Ramos (cell line): ENCODE data around the gene CDK14.
"Not testable (repeated sequence)": the region's sequence is repeated elsewhere in the genome, so short reads cannot be mapped to it uniquely, and the experiment has no call there.

Source experiments
- in situ Hi-C: fragments of 300-500 bp; cut with MboI; formaldehyde crosslinking; loops from one replicate; pipeline ENCODE4 v1.14.3; 2022; ENCODE audit warnings: low sequenced_read_pairs; ENCODE audit not compliant: unreplicated experiment

CDK14 gene

DNA sequence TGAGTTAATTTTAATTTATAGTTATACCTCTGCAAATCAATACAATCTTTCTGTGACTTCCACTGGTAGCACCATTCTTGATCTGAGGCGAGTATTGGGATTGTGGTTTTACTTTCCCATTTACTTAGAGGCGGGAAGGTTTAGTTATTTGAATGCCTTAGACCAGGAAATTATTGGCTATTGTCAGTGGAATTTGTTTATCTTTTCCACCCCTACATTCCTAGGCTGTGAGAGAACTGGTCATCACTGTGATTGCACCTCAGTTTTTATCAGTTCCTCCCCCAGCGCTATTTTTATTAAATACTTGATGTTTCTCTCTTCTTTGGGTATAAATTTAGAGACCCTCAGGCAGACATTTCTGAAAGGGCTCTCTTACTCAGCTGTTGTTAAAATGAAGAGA lies 29.9 kb downstream of the CDK14 start:
- in situ Hi-C loops: no loop called here

DNA sequence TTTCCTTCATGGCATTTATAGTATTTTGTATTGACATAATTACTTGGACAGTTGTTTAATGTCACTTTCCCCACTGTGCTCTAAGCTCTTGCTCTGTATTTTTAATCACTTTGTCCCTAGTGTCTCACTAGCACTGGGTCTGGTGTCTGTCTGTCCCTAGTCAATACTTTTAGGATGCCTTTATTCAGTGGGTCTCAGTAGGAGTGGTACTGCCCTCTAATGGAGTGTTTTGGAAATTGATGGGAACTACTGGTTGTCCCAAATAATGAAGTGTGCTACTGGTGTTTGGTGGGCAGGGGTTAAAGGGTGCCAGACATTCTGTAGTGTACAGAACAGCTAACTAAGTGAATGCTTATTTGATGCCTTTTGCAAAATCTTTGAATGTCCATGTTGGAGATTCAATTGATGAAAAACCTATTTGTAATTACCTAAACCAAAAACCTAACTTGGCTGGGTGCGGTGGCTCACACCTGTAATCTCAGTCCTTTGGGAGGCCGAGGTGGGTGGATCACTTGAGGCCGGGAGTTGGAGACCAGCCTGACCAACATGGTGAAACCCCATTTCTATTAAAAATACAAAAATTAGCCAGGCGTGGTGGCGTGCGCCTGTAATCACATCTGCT lies 33.3 kb downstream of the CDK14 start:
- in situ Hi-C loops: no loop called here

DNA sequence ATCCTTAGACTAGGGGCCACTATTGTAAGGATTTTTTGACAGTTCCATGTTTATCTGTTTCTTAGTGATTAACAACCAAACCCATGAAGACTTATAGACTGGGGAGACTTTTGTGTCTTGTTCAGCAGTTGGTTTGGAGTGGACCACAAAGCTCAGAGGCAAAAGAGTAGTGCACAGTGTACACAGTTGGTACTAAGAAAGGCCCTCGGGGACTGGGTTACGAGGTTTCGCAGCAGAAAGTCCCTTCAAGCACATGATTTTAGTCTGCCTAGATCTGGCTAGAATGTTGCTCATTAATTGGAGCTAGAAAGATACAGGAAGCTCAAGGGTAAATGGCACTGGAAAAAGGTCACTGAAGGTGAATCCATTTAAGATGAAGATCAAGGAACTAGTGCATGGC lies 35.4 kb downstream of the CDK14 start:
- in situ Hi-C loops: no loop called here

DNA sequence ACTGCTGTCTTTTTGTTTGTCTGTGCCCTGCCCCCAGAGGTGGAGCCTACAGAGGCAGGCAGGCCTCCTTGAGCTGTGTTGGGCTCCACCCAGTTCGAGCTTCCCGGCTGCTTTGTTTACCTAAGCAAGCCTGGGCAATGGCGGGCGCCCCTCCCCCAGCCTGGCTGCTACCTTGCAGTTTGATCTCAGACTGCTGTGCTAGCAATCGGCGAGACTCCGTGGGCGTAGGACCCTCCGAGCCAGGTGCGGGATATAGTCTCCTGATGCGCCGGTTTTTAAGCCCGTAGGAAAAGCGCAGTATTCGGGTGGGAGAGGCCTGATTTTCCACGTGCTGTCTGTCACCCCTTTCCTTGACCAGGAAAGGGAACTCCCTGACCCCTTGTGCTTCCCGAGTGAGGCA lies 43.6 kb downstream of the CDK14 start:
- in situ Hi-C loops: not testable (repeated sequence)

DNA sequence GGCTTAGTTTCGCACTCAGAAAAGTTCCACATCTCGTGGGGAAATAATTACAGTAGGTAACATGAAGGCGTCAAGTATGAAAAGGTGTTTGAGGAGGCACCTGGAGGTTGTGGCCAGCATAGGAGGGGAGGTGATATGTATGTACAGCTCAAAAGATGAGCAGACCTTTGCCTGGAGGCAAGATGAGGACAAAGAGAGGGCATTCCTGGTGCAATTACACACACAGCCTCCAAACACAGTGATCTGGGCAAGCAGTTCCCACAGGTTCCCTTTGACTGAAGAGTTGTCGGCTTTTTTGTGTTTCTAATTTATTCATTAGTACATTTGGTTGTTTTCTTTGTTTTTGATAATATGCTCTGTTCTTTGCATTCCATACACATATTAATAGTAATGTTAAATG lies 46.9 kb downstream of the CDK14 start:
- in situ Hi-C loops: no loop called here

DNA sequence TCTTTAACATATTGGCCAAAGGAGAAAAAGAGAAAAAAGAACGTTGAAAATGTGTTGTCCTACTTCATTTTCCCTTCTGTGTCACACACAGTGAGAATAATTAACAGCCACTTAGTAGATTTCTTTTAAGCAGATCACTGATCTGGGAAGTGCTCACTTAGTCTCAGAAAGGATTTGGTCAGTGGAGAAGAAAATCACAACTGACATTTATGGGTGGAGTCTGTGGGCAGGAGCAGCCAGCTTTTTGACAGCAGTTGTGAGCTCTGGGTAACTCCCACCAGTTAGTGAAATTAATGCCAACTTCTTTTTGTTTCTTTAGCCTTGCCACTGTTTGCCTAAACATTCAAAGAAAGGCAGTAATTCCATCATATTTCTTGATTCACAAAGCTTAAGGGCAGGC lies 49.7 kb downstream of the CDK14 start:
- in situ Hi-C loops: no loop called here

DNA sequence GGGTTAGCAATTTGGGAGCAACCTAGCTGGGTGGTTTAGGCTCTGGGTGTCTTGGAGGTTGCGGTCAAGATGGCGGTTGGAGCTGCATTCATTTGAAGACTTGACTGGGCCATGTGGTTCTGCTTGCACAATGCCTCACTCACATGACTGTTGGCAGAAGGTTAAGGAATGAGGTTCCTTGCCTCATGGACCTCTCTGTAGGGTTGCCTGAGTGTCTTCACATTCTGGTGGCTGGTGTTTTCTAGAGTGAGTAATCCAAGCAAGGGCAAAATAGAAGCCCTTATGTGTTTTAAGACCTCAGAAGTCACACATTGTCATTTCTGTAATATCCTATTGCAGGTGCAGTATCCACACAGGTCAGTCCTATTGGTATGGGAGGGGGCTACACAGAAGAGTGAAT lies 52.0 kb downstream of the CDK14 start:
- in situ Hi-C loops: no loop called here

DNA sequence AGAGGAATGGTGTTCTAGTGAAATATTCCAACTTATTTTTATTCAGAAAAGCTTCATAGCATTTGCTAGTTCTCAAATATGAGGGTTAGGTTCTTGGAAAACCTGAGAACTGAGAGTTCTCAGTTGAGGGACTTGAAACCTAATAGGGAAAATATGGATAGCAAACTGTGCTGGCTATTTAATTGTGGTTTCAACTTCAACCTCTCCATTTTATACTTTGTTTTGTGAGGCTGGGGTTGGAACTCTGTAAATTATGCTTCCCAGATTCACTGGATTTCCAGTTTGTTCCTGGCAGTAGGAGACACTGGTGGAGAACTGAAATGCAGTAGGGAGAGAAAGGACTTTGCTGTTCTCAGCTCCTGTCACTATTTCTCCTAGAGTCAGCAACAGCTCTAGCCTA lies 52.7 kb downstream of the CDK14 start:
- in situ Hi-C loops: no loop called here

DNA sequence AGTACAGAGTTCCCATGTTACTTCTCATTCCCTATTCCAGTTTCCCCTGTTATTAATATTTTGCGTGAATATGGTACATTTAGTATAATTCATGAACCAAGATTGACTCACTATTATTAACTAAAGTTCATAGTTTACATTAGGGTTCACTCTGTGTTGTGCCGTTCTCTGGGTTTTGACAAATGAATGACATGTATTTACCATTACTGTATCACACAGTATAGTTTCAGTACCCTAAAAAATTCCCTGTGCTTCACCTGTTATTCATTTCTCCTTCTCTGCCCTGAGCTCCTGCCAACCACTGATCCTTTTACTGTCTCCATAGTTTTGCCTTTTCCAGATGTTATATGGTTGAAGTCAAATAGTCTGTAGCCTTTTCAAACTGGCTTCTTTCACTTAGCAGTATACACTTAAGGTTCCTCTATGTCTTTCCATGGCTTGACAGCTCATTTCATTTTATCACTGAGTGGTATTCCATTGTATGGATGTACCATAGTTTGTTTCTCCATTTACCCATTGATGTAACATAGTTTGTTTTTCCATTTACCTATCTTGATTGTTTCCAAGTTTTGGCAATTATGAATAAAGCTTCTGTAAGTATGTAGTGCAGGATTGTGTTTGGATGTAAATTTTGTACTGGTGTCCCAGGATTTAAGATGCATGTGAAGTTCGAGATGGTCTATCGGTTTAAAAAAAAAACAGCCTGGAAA lies 58.8 kb downstream of the CDK14 start:
- in situ Hi-C loops: no loop called here

DNA sequence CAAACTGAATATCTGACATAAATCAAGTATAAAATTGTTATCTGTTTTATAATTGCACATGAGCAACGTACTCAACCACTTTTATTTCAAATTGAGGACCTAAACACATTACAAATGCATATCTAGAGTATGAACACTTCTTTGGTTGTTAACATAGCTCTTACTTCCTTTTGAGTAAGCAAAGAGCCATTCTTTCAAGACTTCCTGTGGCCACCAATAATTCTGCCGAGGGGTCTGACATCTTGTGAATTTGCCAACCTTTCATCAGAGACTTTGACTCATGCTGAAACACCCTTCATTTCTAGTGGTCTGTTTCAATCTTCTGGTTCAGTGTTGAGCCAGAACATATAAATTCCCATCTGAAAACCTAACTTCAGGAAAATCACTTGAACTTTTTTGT lies 59.4 kb downstream of the CDK14 start:
- in situ Hi-C loops: no loop called here

DNA sequence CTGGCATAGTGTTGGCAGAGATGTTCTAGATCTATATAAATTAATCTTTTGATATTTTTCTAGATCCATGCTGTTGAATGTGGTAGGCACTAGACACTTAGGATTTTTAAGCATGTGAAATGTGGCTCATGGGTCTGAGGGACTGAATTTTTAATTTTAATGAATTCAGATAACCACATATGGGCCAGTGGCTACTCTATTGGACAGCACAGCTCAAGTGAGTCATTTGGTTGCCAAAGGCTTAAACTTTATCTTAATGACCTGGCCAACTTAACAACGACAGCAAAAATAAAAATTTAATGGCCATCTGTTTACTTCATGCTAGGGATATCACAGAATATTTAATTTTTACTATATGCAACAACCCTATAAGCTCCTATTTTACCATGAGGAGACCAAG lies 61.4 kb downstream of the CDK14 start:
- in situ Hi-C loops: no loop called here

DNA sequence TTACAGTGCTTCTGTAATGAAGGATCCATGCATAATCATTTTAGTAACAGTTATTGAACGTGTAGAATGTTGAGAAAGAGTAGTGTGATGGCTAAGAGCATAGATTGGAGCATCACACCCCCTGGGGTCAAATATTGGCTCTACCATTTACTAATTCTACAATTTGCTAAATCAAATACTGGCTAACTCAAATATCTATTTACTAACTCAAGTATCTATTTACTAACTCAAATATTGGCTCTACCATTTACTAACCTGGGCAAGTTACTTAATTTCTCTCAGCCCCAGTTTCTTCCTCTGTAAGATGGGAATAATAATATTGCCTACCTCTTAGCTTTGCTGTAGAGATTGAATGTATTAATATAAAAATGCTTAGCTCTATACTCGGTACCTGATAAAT lies 64.0 kb downstream of the CDK14 start:
- in situ Hi-C loops: no loop called here

DNA sequence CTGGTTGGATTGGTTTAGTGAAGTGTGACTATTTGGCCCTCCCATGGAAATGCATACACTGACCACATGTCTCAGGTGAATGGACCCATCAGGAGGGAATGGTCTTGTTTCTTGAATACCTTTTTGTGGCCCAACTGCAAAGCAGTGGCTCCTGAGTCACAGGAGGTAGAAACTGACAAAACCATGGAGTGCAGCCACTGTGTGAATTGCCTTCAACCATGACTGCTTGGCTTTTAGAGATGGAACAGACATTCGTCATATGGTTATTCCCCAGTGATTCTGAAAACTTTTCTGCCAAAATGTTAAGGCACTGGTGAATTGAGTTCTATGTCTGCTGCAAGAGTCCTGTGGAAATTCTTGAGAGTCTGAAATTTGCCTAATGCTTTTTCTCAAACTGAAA lies 64.7 kb downstream of the CDK14 start:
- in situ Hi-C loops: no loop called here

DNA sequence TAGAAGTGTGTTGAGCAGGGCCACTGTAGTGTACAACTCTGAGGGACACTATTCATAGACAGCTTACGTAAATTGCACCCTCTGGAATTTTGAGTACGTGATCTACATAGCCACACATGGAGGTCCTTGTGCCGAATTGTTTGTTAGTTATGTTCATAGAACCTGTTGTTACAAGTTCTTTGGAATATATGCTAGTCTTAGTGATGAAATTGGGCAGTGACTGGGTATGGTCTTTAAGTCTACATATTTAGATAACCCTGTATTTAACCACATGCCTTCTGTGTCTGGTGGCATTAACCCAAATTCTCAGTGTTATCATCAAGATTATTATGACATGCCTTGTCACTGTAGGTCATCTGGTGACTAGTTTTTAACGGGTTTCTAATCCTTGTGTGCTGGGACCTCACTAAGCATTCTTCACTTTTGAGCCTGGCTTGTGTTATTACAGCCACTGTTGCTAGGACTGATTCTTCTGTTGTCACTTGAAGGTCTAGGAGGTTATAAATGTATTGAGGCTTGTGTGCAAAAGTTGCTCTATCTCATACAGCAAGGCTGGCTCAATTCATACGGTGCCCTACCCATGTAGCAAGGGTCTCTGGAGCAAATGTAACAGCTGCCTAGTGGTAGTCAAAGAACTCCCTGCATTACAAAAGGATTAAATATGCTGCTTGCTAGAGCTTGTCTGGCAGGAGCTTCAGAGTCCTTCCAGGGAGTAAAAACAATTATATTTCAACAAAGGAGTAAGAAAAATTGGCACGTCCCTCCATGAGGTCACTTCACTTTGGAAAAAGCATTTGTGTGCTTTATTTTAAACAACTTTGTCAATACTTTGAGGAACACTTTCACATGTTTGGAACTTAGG lies 65.4 kb downstream of the CDK14 start:
- in situ Hi-C loops: no loop called here

DNA sequence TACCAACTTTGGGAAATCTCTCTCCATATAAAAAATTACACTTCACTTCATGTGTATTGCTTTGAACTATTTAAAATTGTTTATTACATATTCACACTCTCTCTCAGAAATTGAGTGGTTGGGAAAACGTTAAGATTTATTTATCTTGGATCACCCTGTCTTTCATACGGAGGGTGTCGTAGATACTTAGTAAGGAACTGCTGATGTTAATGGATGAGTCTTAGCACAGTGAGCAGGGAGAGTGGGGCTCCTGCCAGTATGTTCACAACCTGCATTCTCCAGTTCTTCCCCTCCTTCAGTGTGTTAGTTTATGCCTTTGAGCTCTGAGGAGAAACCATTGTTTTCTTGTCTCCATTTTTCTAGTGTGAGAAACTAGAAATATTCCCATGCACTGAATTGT lies 67.1 kb downstream of the CDK14 start:
- in situ Hi-C loops: no loop called here

DNA sequence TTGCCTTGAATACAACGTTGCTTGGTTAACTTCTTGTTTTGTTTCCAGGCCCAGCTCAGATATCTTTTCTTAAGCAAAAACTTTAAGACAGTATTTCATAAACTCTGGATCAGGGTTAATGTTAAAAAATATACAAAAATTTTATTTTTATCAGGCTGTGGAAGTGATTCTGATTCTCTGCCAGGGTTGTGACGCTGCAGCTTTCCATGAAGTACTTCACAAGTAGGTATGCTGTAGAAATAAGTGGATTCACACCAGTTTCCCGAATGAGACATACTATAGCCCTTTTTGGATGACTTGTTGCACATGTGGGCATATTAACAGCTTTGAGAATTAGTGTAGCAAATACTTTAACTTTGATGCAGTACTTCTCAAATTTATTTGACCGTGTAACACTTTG lies 70.1 kb downstream of the CDK14 start:
- in situ Hi-C loops: no loop called here

DNA sequence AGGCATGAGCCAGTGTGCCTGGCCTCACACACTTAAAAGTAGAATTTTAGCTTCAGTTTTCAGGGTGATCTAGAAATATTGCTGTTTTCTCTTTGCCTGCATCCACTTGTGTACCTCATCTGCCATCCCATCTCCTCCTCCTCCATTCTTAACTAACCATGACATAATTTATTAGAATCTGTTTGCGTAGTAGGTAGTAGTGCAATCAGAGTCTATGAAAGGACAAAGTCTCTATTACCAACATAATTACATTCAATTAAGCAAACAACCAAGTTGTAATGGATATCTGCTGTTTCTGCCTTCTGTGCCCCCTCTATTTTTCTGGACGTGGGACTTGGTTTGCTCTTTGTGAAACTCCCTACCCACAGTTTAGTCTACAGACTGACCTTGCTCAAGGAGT lies 72.9 kb downstream of the CDK14 start:
- in situ Hi-C loops: no loop called here

DNA sequence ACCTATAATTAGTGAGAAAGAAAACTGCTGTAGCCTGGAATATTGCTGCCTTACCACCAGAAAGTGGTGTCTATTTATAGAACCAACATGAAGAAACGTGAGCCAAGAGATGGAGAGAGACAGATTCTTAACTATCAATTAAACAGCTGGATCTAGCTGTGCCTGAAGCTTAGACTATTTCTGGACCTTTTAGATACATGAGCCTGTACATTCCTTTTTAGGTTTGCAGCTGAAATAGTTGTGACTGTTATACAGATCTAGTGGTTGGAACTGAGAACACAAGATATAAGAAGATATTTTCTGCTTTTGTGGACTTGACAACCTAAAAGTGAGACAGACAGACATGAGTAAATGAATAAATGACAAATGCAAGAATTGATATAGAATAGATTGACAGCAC lies 73.4 kb downstream of the CDK14 start:
- in situ Hi-C loops: no loop called here

DNA sequence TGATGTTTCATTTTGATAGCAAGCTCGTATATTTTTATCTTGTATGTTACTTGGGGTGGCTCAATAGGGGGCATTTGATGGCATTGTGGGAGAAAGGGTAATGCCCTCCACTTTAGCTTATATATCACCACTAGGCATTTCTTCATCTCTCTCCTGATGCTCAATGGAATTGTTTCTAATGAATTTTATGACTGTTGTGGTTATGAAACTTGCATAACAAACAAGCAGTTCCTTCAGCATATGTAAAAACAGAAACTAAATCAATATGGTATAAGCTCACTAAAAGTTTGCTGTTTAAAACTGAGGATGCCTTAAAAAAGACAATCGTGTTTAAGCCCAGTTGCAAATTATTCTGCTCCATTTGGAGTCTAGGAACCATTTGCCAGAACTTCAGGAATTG lies 75.5 kb downstream of the CDK14 start:
- in situ Hi-C loops: no loop called here

DNA sequence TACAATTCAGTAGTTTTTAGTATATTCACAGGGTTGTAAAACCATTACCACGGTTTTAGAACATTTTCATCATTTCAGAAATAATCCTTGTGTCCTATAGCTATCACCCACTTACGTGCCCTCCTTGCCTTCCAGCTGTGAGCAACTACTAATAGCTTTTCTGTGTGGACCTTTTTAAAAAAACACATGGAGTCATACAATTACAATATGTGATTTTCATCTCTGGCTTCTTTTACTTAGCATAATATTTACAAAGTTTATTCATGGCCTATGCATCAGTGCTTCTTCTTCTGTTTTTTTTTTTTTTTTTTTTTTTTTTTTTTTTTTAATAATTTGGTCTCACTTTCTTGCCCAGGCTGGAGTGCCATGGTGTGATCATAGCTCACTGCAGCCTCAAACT lies 76.1 kb downstream of the CDK14 start:
- in situ Hi-C loops: no loop called here

DNA sequence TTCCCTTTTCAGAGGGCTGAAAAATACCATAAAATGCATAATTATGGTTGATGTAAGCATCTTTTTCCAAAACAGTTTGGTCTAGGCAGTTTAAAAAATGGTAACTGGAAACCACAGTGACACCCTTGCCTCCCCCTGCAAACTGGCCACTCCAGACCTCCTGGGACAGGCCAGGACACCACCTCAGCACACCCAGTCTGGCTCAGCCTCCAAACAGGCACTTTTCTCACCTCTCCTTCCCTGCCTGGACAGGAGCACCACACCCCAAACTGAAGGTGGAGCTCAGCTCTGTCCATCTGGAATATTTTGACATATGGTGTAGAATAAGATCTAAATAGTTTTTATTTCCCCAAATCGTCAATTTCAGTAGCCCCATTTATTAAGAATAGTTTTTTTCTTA lies 78.5 kb downstream of the CDK14 start:
- in situ Hi-C loops: no loop called here
